GM23338 (cell line): ENCODE results near the gene ARL15. TPM values are rescaled to one million over a fixed set of nuclear protein-coding genes. Genes with fewer than 3 reads are reported as not detected.

ENCODE experiments used
- ATAC-seq: fragments of 200-7000 bp; cut with Tn5 transposase; 3 replicates; pipeline ENCODE4 v1.9.1; 2020
- DNase-seq: peaks from one replicate; pipeline ENCODE4 v3.0.0-alpha.2; 2015; ENCODE audit warnings: low spot score
- H2AFZ ChIP-seq: fragments of 200-600 bp; sonication (generic); 2 replicates; pipeline ENCODE4 v1.8.0; 2016; ENCODE audit warnings: antibody characterized with exemption, mild to moderate bottlenecking, moderate library complexity
- H3F3A ChIP-seq: fragments of 200-600 bp; sonication (generic); replicated peaks from 2 replicates; pipeline ENCODE4 v1.8.0; 2017; ENCODE audit warnings: antibody characterized with exemption, mixed run types, low read depth
- H3K27ac ChIP-seq: fragments of 200-600 bp; sonication (generic); 2 replicates; pipeline ENCODE4 v1.6.1; 2016; ENCODE audit warnings: low read depth
- H3K27me3 ChIP-seq: fragments of 200-600 bp; sonication (generic); 2 replicates; pipeline ENCODE4 v1.8.0; 2016; ENCODE audit warnings: mild to moderate bottlenecking, mixed run types, moderate library complexity; ENCODE audit not compliant: insufficient read depth
- H3K36me3 ChIP-seq: fragments of 200-600 bp; sonication (generic); 2 replicates; pipeline ENCODE4 v1.8.0; 2016; ENCODE audit warnings: mild to moderate bottlenecking; ENCODE audit not compliant: insufficient read depth
- H3K4me1 ChIP-seq: fragments of 200-600 bp; sonication (generic); 2 replicates; pipeline ENCODE4 v1.8.0; 2016; ENCODE audit warnings: mild to moderate bottlenecking, moderate library complexity; ENCODE audit not compliant: insufficient read depth
- H3K4me2 ChIP-seq: fragments of 200-600 bp; sonication (generic); 2 replicates; pipeline ENCODE4 v1.7.1; 2017; ENCODE audit warnings: mixed run types
- H3K4me3 ChIP-seq: fragments of 200-600 bp; sonication (generic); 2 replicates; pipeline ENCODE4 v1.6.1; 2016; ENCODE audit warnings: mixed run types
- H3K79me2 ChIP-seq: fragments of 200-600 bp; sonication (generic); replicated peaks from 2 replicates; pipeline ENCODE4 v1.8.0; 2017; ENCODE audit warnings: mild to moderate bottlenecking; ENCODE audit not compliant: insufficient read depth
- H3K9me2 ChIP-seq: fragments of 200-600 bp; sonication (generic); 2 replicates; pipeline ENCODE4 v1.8.0; 2017; ENCODE audit not compliant: insufficient read depth
- H4K20me1 ChIP-seq: fragments of 200-600 bp; sonication (generic); replicated peaks from 2 replicates; pipeline ENCODE4 v1.8.0; 2017; ENCODE audit warnings: mild to moderate bottlenecking; ENCODE audit not compliant: insufficient read depth
- H3K27ac Mint-ChIP-seq: 2 replicates; pipeline ENCODE4 v1.8.0; 2020; ENCODE audit warnings: inconsistent platforms, mild to moderate bottlenecking, moderate library complexity, mixed read lengths
- H3K27me3 Mint-ChIP-seq: 3 replicates; pipeline ENCODE4 v1.8.0; 2022; ENCODE audit warnings: low read depth, mild to moderate bottlenecking, moderate library complexity, mixed read lengths, inconsistent platforms; ENCODE audit not compliant: insufficient read depth, poor library complexity
- H3K36me3 Mint-ChIP-seq: 3 replicates; pipeline ENCODE4 v1.8.0; 2021; ENCODE audit warnings: low read depth, mild to moderate bottlenecking, inconsistent platforms, moderate library complexity, mixed read lengths
- H3K4me1 Mint-ChIP-seq: 3 replicates; pipeline ENCODE4 v1.8.0; 2020; ENCODE audit warnings: mild to moderate bottlenecking, inconsistent platforms, mixed read lengths
- H3K4me3 Mint-ChIP-seq: 3 replicates; pipeline ENCODE4 v1.8.0; 2021; ENCODE audit warnings: moderate library complexity, mild to moderate bottlenecking, inconsistent platforms, mixed read lengths
- H3K9me3 Mint-ChIP-seq: 3 replicates; pipeline ENCODE4 v1.8.0; 2020; ENCODE audit warnings: moderate library complexity, mild to moderate bottlenecking, inconsistent platforms, mixed read lengths
- CREB1 ChIP-seq: fragments of 250-450 bp; sonication (Bioruptor Pico); IDR thresholded peaks from 2 replicates; pipeline ENCODE4 v1.5.0; 2020; ENCODE audit warnings: low read depth, mild to moderate bottlenecking, moderate library complexity
- CTCF ChIP-seq, 2 experiments: fragments of 200-600 bp in 1 of 2; sonication (generic) in 1 of 2; conservative IDR thresholded peaks; 2 replicates each; pipeline versions ENCODE4 v1.5.1 to v1.6.1; 2016 to 2017; ENCODE audit warnings: antibody characterized with exemption in 2 of 2, low read depth in 2 of 2, mild to moderate bottlenecking in 2 of 2, moderate library complexity in 1 of 2
- ETS1 ChIP-seq: IDR thresholded peaks from 2 replicates; pipeline ENCODE4 v1.6.1; 2016; ENCODE audit warnings: antibody characterized with exemption
- EZH2 ChIP-seq: fragments of 200-600 bp; sonication (generic); IDR thresholded peaks from one replicate; pipeline ENCODE4 v1.8.0; 2017; ENCODE audit warnings: antibody characterized with exemption, mild to moderate bottlenecking, low read depth; ENCODE audit not compliant: unreplicated experiment
- EZH2phosphoT487 ChIP-seq: fragments of 200-600 bp; sonication (generic); IDR thresholded peaks from one replicate; pipeline ENCODE4 v1.8.1; 2018; ENCODE audit warnings: antibody characterized with exemption; ENCODE audit not compliant: unreplicated experiment
- JUNB ChIP-seq: IDR thresholded peaks from one replicate; pipeline ENCODE4 v1.6.1; 2016; ENCODE audit warnings: antibody characterized with exemption; ENCODE audit not compliant: unreplicated experiment
- NANOG ChIP-seq: IDR thresholded peaks from 2 replicates; pipeline ENCODE4 v1.6.1; 2016; ENCODE audit warnings: antibody characterized with exemption, borderline replicate concordance
- POLR2AphosphoS5 ChIP-seq: IDR thresholded peaks from 2 replicates; pipeline ENCODE4 v1.6.1; 2016; ENCODE audit warnings: antibody characterized with exemption, low read depth
- STAT1 ChIP-seq: IDR thresholded peaks from one replicate; pipeline ENCODE4 v1.6.1; 2016; ENCODE audit warnings: antibody characterized with exemption; ENCODE audit not compliant: unreplicated experiment
- ZNF331 ChIP-seq: fragments of 250-450 bp; sonication (Bioruptor Pico); IDR thresholded peaks from 2 replicates; pipeline ENCODE4 v1.5.0; 2020; ENCODE audit warnings: low read depth, mild to moderate bottlenecking, moderate library complexity
- ZNF462 ChIP-seq: fragments of 250-450 bp; sonication (Bioruptor Pico); IDR thresholded peaks from 2 replicates; pipeline ENCODE4 v1.5.0; 2020; ENCODE audit warnings: mild to moderate bottlenecking, moderate library complexity
- polyA plus RNA-seq: library from polyadenylated mRNA; unstranded; fragments of >200 nt; fragmentation: Nextera tagmentation; extraction: Ambion mirVana; gene quantifications from 2 replicates; pipeline ENCODE4 v1.2.1, GENCODE V29; 2016
- total RNA-seq: library from RNA; depleted of rRNA; stranded (reverse); fragments of >200 nt; shearing (Covaris generic); gene quantifications from 2 replicates; pipeline ENCODE4 v1.2.3, GENCODE V29; 2014

Gene ARL15
- total and polyA plus RNA-seq, 2 experiments from 2014 or later = 13.0 to 54.0 TPM

- TF ChIP-seq ETS1 (no peak), POLR2AphosphoS5 (no peak), NANOG (no peak), CTCF (conservative IDR thresholded peaks at IDR 0.05; ENCODE audit: low read depth in 2 of 2) (no peak)
Observed at GRCh38 chr5:53902296-53902907, 408.0 kb downstream of the ARL15 start (continued).

- Histone ChIP-seq H3K27ac (no peak overlapping the region), H3K9me2 (no peaks in the 10 kb centered on the region), H3K4me2 (no peak overlapping the region), H2AFZ (no peak overlapping the region), H3K27me3 (no peaks in the 10 kb centered on the region), H3K36me3 (no peaks in the 10 kb centered on the region), H3K4me1 (no peaks in the 10 kb centered on the region), H3K79me2 (no peaks in the 10 kb centered on the region), H3K4me3 (no peak overlapping the region), H4K20me1 (no peaks in the 10 kb centered on the region), H3F3A (no peaks in the 10 kb centered on the region)
- Mint-ChIP-seq H3K9me3 (no peaks in the 10 kb centered on the region; the same call in 1 of the 3 replicates), H3K4me3 (no peak overlapping the region), H3K27ac (no peak overlapping the region), H3K4me1 (no peaks in the 10 kb centered on the region), H3K36me3 (peaks cover 4% of the 10 kb centered on the region; the same call in 1 of the 3 replicates), H3K27me3 (no peaks in the 10 kb centered on the region)
- no peak for DNase-seq
- no peak for ATAC-seq
- TF ChIP-seq ETS1 = no peak
- no peak for TF ChIP-seq JUNB
- no peak for TF ChIP-seq CTCF (conservative IDR thresholded peaks at IDR 0.05; ENCODE audit: low read depth in 2 of 2)
- TF ChIP-seq CREB1 (CRISPR knock-in tag) = no peak
- TF ChIP-seq ZNF331 = no peak
- no peak for TF ChIP-seq POLR2AphosphoS5
- no peak for TF ChIP-seq ZNF462 (CRISPR knock-in tag)
- TF ChIP-seq EZH2 = no peak
- TF ChIP-seq STAT1 = no peak
- TF ChIP-seq EZH2phosphoT487 = no peak
Observed at GRCh38 chr5:53900677-53901076, 409.7 kb downstream of the ARL15 start.
